Measurements from ENCODE around the gene ZNF624. TPM values are rescaled to one million over a fixed set of nuclear protein-coding genes. Genes with fewer than 3 reads are reported as not detected.

The ZNF624 gene
- 5.2 and 11.8 TPM in 2 replicates for total RNA-seq

DNA sequence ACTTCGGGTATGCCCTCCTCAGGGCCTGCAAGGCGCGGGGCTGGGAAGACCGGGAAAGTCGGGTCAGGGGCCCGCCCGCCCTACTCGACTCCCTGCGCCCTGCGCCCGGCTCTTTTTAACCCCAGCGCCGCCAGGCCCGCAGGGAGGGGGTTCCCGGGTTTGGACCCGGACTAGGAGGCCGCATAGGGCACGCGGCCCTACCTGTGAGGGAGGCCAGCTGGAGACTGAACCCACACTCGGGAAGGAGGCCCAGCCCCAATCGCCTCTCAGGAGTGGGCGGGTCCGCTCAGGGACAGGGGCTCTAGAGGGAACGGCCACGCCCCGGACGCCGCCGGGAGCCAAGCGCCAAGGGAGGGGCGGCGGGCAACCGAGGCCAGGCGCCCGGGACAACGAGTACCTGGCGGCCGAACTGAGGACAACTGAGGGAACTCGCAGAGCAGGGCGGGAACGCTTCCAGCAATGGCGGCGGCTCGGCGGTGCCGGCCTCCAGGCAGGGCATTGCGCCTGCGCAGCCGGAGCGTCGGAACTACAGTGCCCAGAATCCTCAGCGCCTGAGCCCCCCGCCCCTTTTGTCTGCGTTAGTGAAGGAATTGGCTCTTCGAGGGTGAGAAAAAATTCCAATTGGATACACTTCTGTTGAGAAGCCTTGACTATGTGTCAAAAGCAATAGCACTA, at the start of gene ZNF624:
ZNF624 (minus strand) TSS at position 484 of the 675 bp plus-strand sequence.

DNA sequence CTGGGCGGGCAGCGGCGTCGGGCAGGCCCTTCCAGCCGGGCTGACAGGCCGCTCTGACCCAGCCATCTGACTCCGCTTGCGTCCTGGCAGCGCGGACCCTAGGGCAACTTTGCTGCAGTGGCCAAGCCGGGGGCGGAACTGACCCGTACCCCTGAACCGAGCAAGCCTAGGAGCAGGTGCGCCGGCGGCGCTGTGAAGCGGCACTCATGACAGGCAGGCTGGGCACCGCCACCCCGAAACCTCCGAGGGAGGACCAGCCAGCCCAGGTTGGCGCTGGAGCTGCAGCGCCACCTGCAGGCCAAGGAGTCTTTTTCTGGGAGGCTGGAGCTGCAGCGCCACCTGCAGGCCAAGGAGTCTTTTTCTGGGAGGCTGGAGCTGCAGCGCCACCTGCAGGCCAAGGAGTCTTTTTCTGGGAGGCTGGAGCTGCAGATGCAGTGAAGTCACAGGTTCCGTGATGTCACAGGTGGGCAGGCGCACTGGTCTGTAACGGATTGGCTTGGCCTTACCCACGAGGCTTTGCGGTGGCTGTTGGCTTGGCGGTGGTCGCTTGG, 36.2 kb upstream of the ZNF624 start, which contains the start of gene CCDC144A:
CCDC144A (plus strand) TSS at position 511 of the 551 bp plus-strand sequence. CDS start 160 bp downstream, outside the sequence.

Small RNA genes within 50 kb of the gene (small RNA-seq; reads per million reads assigned to genes)
- gene RNU6-405P = not detected

Other genes starting within 250 kb of the ZNF624 start
- gene TRPV2, start 238.3 kb downstream of the ZNF624 start, total RNA-seq = 0.79 and 0.87 TPM in 2 replicates
- under 0.01 TPM in 1 of 2 replicates, not detected in the other for gene LRRC75A, start 161.7 kb downstream of the ZNF624 start, total RNA-seq
- gene ZNF287, start 84.6 kb downstream of the ZNF624 start, total RNA-seq = 4.9 and 7.9 TPM in 2 replicates
- 0.79 and 4.6 TPM in 2 replicates for gene CCDC144A, start 36.4 kb upstream of the ZNF624 start, total RNA-seq

All from placental epithelial cell (primary cell).